BLaER1 treated with 17β-estradiol and CSF1 and Interleukin-3, amounts not matched to agents 10 nM and 100 nM (cell line): ENCODE data around the gene C3orf20.

Source experiments
- H3K27ac ChIP-seq, 11 experiments: shearing (Covaris generic); formaldehyde crosslinking; 2 replicates each; pipeline ENCODE4 v1.8.1; 2022
- H3K27me3 ChIP-seq, 11 experiments: shearing (Covaris generic); formaldehyde crosslinking; 2 replicates each; pipeline ENCODE4 v1.8.1; 2022
- H3K36me3 ChIP-seq, 11 experiments: shearing (Covaris generic); formaldehyde crosslinking; 2 replicates each; pipeline ENCODE4 v1.8.1; 2022
- H3K4me1 ChIP-seq, 10 experiments: shearing (Covaris generic); formaldehyde crosslinking; 2 replicates each; pipeline ENCODE4 v1.8.1; 2022
- H3K4me2 ChIP-seq, 11 experiments: shearing (Covaris generic); formaldehyde crosslinking; 2 replicates each; pipeline ENCODE4 v1.8.1; 2022
- H3K4me3 ChIP-seq, 10 experiments: shearing (Covaris generic); formaldehyde crosslinking; 2 replicates each; pipeline ENCODE4 v1.8.1; 2022
- H3K9ac ChIP-seq, 11 experiments: shearing (Covaris generic); formaldehyde crosslinking; 2 replicates each; pipeline ENCODE4 v1.8.1; 2022
- H3K9me3 ChIP-seq, 11 experiments: shearing (Covaris generic); formaldehyde crosslinking; replicated peaks in 1 of 11; 2 replicates each; pipeline ENCODE4 v1.8.1; 2022
- H4K20me1 ChIP-seq, 11 experiments: shearing (Covaris generic); formaldehyde crosslinking; 2 replicates each; pipeline ENCODE4 v1.8.1; 2022
- Cebpa-rat ChIP-seq, 11 experiments: shearing (Covaris generic); IDR thresholded peaks; 2 replicates each; pipeline ENCODE4 v1.8.1; 2022

C3orf20 gene

DNA sequence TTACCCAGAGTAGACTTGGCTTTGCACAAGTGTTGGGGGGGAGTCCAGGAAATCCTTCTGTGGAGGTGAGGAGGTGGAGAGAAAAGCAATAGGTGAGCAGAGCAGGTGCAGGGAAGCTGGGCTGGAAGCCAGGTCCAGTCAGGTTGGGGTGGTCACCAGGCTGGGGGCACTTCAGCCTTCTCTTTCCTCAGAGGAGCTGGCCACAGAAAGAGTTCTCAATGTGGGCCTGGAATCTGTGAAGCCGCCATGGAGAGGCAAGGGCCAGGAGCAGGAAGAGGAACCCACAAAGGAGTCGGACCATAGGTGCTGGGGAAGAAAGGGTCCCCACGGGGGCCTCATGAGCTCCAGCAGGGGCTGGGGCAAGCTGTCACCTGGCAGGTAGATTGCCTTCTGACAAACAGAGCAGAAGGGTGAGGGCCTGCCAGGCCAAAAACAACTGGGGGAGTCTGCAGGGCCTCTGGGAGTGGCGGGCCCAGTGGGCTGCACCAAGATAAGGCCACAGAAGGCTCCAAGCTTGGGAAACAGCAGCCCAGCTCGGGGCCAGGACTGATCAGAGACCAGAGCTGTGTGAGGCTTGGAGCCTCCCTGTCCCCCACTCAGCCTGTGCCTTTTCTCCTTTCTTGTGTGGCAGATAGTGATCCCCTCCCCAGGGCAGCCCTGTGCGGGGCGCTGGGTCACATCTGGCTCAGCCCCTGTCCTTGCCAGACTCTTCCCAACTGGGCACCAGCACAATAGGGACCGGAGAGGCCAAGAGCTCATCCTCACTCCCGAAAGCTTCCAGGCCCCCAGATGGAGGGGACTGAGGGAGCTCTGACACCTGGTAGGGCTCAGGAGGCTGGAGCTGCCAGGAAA lies 90.9 kb downstream of the C3orf20 start:
- Histone ChIP-seq H3K4me1 (peaks cover 4 to 24% (median 16%) of the 10 kb centered on the region in 10 experiments; a peak in 18 of 20 replicates), H3K27me3 (no peaks in the 10 kb centered on the region), H4K20me1 (no peaks in the 10 kb centered on the region), H3K27ac (no peak overlapping the region), H3K9ac (no peak overlapping the region), H3K9me3 (no peaks in the 10 kb centered on the region), H3K4me2 (no peak overlapping the region), H3K4me3 (no peak overlapping the region), H3K36me3 (no peaks in the 10 kb centered on the region)
- no peak for TF ChIP-seq Cebpa-rat (IDR thresholded peaks at IDR 0.05)

- H3K27ac ChIP-seq = no peak overlapping the region
- H3K4me1 ChIP-seq = peaks cover 0 to 19% (median 10%) of the 10 kb centered on the region in 10 experiments; a peak in 14 of 20 replicates
- TF ChIP-seq Cebpa-rat (IDR thresholded peaks at IDR 0.05) = no peak
- H3K27me3 ChIP-seq = no peaks in the 10 kb centered on the region
- H3K36me3 ChIP-seq = no peaks in the 10 kb centered on the region
- no peak overlapping the region for H3K9ac ChIP-seq
- no peaks in the 10 kb centered on the region for H3K9me3 ChIP-seq
- no peaks in the 10 kb centered on the region for H4K20me1 ChIP-seq
- no peak overlapping the region for H3K4me3 ChIP-seq
- peak overlapping the region in 1 of 11 experiments; percentile 29; a peak in 2 of 22 replicates for H3K4me2 ChIP-seq
These were observed 91.7 kb downstream of the C3orf20 start for GRCh38 chr3:14766428-14767244.

- Histone ChIP-seq H3K27ac (no peak overlapping the region), H4K20me1 (no peaks in the 10 kb centered on the region), H3K9me3 (no peaks in the 10 kb centered on the region), H3K36me3 (no peaks in the 10 kb centered on the region), H3K4me3 (no peak overlapping the region), H3K4me2 (peak overlapping the region in 4 of 11 experiments; percentile 10 to 41 (median 30); a peak in 5 of 22 replicates), H3K27me3 (no peaks in the 10 kb centered on the region), H3K4me1 (peaks cover 0 to 25% (median 11%) of the 10 kb centered on the region in 10 experiments; a peak in 11 of 20 replicates), H3K9ac (no peak overlapping the region)
- TF ChIP-seq Cebpa-rat (IDR thresholded peaks at IDR 0.05) = no peak
These were observed 92.5 kb downstream of the C3orf20 start for GRCh38 chr3:14767245-14768051.

DNA sequence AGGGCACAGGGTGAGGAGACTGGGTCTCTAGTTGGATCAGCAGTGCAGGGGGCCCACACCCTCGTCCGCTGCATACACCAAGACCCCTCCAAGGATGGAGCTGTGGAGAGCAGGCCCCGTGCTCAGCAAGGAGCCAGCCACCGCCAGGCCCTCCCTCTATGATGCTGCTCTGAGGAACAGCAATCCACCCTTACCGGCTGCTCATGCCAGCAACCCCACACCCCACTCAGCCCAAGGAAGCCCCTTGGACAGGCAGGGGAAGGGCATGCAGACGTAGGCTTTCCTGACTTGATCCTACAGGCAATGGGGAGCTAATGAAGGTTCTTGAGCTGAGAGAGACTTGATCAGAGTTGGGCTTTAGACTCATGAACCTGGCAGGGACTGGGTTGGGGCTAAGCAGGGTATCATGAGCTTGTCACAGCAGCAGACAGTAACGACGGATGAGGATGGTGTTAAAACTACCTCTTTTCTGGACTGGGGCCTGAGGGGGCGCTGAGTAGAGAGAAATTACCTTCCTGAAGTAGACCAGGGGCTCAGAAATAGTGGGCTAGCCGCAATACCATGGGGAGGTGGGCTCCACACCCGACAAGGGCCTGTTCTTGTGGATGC lies 93.3 kb downstream of the C3orf20 start:
- peak overlapping the region in 4 of 11 experiments; percentile 10 to 41 (median 22); a peak in 2 of 22 replicates for H3K4me2 ChIP-seq
- no peak for TF ChIP-seq Cebpa-rat (IDR thresholded peaks at IDR 0.05)
- H3K9me3 ChIP-seq = no peaks in the 10 kb centered on the region
- no peaks in the 10 kb centered on the region for H3K27me3 ChIP-seq
- no peak overlapping the region for H3K27ac ChIP-seq
- H4K20me1 ChIP-seq = no peaks in the 10 kb centered on the region
- H3K9ac ChIP-seq = no peak overlapping the region
- peaks cover 5 to 33% (median 18%) of the 10 kb centered on the region in 10 experiments; a peak in 13 of 20 replicates for H3K4me1 ChIP-seq
- H3K36me3 ChIP-seq = no peaks in the 10 kb centered on the region
- H3K4me3 ChIP-seq = no peak overlapping the region

- TF ChIP-seq Cebpa-rat (IDR thresholded peaks at IDR 0.05) = no peak
- no peak overlapping the region for H3K9ac ChIP-seq
- H3K36me3 ChIP-seq = no peaks in the 10 kb centered on the region
- H3K27me3 ChIP-seq = no peaks in the 10 kb centered on the region
- no peak overlapping the region for H3K4me3 ChIP-seq
- H3K4me2 ChIP-seq = no peak overlapping the region; a peak in 1 of 22 replicates
- H3K4me1 ChIP-seq = peaks cover 5 to 39% (median 23%) of the 10 kb centered on the region in 10 experiments; a peak in 16 of 20 replicates
- H3K9me3 ChIP-seq = no peaks in the 10 kb centered on the region
- no peaks in the 10 kb centered on the region for H4K20me1 ChIP-seq
- H3K27ac ChIP-seq = no peak overlapping the region
These were observed 93.9 kb downstream of the C3orf20 start for GRCh38 chr3:14768881-14769280.

GRCh38 chr3:14769544-14770325 lies 94.8 kb downstream of the C3orf20 start:
- Histone ChIP-seq H3K4me1 (peaks cover 5 to 48% (median 30%) of the 10 kb centered on the region in 10 experiments; a peak in 16 of 20 replicates), H4K20me1 (no peaks in the 10 kb centered on the region), H3K9ac (no peak overlapping the region), H3K27me3 (no peaks in the 10 kb centered on the region), H3K4me2 (no peak overlapping the region), H3K4me3 (no peak overlapping the region), H3K36me3 (no peaks in the 10 kb centered on the region), H3K27ac (no peak overlapping the region), H3K9me3 (no peaks in the 10 kb centered on the region)
- no peak for TF ChIP-seq Cebpa-rat (IDR thresholded peaks at IDR 0.05)

- H3K9ac ChIP-seq = no peak overlapping the region
- no peaks in the 10 kb centered on the region for H4K20me1 ChIP-seq
- no peaks in the 10 kb centered on the region for H3K36me3 ChIP-seq
- no peak overlapping the region for H3K27ac ChIP-seq
- H3K4me3 ChIP-seq = no peak overlapping the region
- H3K9me3 ChIP-seq = no peaks in the 10 kb centered on the region
- peaks cover 5 to 55% (median 35%) of the 10 kb centered on the region in 10 experiments; a peak in 16 of 20 replicates for H3K4me1 ChIP-seq
- H3K4me2 ChIP-seq = no peak overlapping the region
- no peak for TF ChIP-seq Cebpa-rat (IDR thresholded peaks at IDR 0.05)
- H3K27me3 ChIP-seq = no peaks in the 10 kb centered on the region
These were observed 95.7 kb downstream of the C3orf20 start for GRCh38 chr3:14770591-14770990.
